Stimulated activated CD8-positive, alpha-beta memory T cell treated with anti-CD3 and anti-CD28 coated beads, Interleukin-7, amount 100 ng/mL, for 48 hours (primary cell): ENCODE data around the gene OSBPL6.
A peak's percentile ranks its signal among the peaks of the same experiment; 100 is the strongest.
"Not testable (repeated sequence)": the region's sequence is repeated elsewhere in the genome, so short reads cannot be mapped to it uniquely, and the experiment has no call there.

Experiments used
- DNase-seq, 2 donors: peaks; one replicate each; pipeline ENCODE4 v3.0.0-alpha.2; 2020; ENCODE audit warnings: low read depth in 1 of 2; ENCODE audit errors: extremely low read depth in 1 of 2

The OSBPL6 gene

GRCh38 chr2:178296394-178297090 is 102.2 kb downstream of the OSBPL6 start:
- DNase-seq: no peak

- DNase-seq: no peak
Measured at GRCh38 chr2:178297091-178297411, 102.7 kb downstream of the OSBPL6 start.

GRCh38 chr2:178298785-178299212 is 104.5 kb downstream of the OSBPL6 start:
- no peak for DNase-seq

- DNase-seq: no peak
Measured at GRCh38 chr2:178301649-178302238, 107.4 kb downstream of the OSBPL6 start.

GRCh38 chr2:178304333-178304732 is 110.0 kb downstream of the OSBPL6 start:
- DNase-seq: no peak

GRCh38 chr2:178306352-178307073 is 112.2 kb downstream of the OSBPL6 start:
- peak in 1 of 2 donors; percentile 1 for DNase-seq

GRCh38 chr2:178307650-178308049 is 113.3 kb downstream of the OSBPL6 start:
- DNase-seq: no peak

- no peak for DNase-seq
Measured at GRCh38 chr2:178309541-178309940, 115.2 kb downstream of the OSBPL6 start.

GRCh38 chr2:178315078-178315477 is 120.8 kb downstream of the OSBPL6 start:
- DNase-seq: no peak

- no peak for DNase-seq
Measured at GRCh38 chr2:178315488-178315948, 121.2 kb downstream of the OSBPL6 start.

- no peak for DNase-seq
Measured at GRCh38 chr2:178317811-178318210, 123.5 kb downstream of the OSBPL6 start.

- no peak for DNase-seq
Measured at GRCh38 chr2:178320011-178320585, 125.8 kb downstream of the OSBPL6 start.

GRCh38 chr2:178322068-178322467 is 127.8 kb downstream of the OSBPL6 start:
- no peak for DNase-seq

- DNase-seq: not testable (repeated sequence)
Measured at GRCh38 chr2:178323331-178323730, 129.0 kb downstream of the OSBPL6 start.

GRCh38 chr2:178324077-178324476 is 129.8 kb downstream of the OSBPL6 start:
- no peak for DNase-seq

GRCh38 chr2:178325268-178325667 is 131.0 kb downstream of the OSBPL6 start:
- DNase-seq: no peak

- DNase-seq: no peak
Measured at GRCh38 chr2:178327516-178327915, 133.2 kb downstream of the OSBPL6 start.

GRCh38 chr2:178328037-178328436 is 133.7 kb downstream of the OSBPL6 start:
- DNase-seq: no peak

GRCh38 chr2:178330175-178331017 is 136.1 kb downstream of the OSBPL6 start:
- no peak for DNase-seq

GRCh38 chr2:178331474-178332432 is 137.4 kb downstream of the OSBPL6 start:
- no peak for DNase-seq
